Astrocyte of the spinal cord (primary cell): ENCODE data around the gene GPR68.

Experiments
- DNase-seq: peaks from one replicate; pipeline ENCODE4 v3.0.0; 2011; ENCODE audit warnings: low read depth, low spot score
- H3K4me3 ChIP-seq: 2 replicates; pipeline ENCODE4 v1.5.1; 2011; ENCODE audit warnings: low read depth, mild to moderate bottlenecking, low read length, moderate library complexity
- in situ Hi-C: cut with HindIII; loops from 2 replicates; pipeline ENCODE4 v1.10.0; 2017; ENCODE audit warnings: low sequenced_read_pairs
- TF ChIP-seq, protein P1 (sequence below): IDR thresholded peaks from 2 replicates; pipeline ENCODE4 v1.5.1; 2012; ENCODE audit warnings: low read depth, mild to moderate bottlenecking, low read length, inconsistent platforms

The GPR68 gene

DNA sequence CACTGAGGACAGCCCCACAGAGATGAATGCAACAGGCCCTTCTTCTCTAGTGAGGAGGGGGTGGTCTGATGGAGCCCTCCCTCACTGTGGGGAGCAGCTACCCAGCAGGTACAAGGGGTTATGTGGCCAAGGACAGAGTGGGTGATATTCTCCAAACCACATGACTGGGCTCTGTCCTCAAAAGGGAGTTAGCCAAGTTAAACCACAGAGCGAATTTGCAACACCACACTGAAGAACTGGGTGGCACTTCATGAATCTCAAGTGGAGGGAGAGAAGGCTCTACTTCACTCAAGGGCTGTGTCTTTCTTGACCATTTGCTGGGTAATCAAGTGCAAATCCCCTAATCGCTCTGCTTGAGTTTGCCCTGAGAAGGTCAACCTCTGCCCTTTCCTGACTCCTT lies 12.5 kb downstream of the GPR68 start:
- in situ Hi-C loops: no loop called here
- TF ChIP-seq, protein P1, sequence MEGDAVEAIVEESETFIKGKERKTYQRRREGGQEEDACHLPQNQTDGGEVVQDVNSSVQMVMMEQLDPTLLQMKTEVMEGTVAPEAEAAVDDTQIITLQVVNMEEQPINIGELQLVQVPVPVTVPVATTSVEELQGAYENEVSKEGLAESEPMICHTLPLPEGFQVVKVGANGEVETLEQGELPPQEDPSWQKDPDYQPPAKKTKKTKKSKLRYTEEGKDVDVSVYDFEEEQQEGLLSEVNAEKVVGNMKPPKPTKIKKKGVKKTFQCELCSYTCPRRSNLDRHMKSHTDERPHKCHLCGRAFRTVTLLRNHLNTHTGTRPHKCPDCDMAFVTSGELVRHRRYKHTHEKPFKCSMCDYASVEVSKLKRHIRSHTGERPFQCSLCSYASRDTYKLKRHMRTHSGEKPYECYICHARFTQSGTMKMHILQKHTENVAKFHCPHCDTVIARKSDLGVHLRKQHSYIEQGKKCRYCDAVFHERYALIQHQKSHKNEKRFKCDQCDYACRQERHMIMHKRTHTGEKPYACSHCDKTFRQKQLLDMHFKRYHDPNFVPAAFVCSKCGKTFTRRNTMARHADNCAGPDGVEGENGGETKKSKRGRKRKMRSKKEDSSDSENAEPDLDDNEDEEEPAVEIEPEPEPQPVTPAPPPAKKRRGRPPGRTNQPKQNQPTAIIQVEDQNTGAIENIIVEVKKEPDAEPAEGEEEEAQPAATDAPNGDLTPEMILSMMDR: no peak
- no peak for DNase-seq
- no peak overlapping the region for H3K4me3 ChIP-seq

DNA sequence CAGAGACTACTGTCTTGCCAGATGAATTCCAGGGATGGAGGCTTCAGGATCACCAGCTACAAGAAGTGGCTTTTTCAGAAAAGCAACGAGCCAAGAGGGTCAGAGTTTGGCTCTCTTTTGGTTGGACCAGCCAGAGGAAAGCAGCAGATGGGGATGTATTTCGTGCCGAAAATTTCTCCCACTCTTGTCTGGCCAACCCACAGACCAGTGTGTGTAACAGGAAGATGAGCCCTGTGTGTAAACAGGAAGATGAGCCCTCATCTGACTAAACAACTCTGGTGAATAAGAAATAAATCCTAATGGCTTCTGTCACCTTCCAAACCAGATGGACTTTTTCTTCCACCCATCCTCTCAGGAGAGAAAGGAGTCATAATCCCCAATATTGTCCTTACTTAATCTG lies 13.1 kb downstream of the GPR68 start:
- H3K4me3 ChIP-seq: no peak overlapping the region
- in situ Hi-C loops: no loop called here
- DNase-seq: no peak
- TF ChIP-seq, protein P1: no peak

DNA sequence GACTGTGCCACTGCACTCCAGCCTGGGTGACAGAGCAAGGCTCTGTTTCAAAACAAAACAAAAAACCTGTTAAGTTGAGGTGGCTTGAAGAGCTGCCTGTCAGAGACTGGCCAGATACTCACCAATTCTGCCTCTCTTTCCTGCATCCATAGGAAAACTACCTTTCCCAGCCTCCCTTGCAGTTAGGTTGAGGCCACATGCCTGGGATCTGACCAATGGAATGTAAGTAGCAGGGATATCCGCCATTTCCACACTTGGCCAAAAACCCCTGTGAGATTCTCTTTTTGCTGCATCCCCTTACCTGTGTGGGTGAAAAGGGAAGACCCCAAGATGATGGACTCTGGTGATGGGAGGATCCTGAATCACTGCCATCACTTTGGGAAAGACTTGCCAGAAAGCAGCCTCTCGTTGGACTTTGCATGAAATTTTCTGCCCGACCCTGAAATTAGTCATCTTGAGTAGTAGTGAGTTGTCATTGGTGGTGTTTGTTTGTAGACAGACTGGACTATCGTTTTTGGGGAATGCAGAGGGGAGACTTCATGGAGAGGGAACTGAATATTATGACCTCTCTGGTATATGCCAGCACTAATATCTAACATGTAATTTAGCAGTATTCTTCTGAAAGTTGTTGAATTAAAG lies 14.0 kb downstream of the GPR68 start:
- no peak overlapping the region for H3K4me3 ChIP-seq
- DNase-seq: peak; percentile 53
- in situ Hi-C loops: no loop called here
- TF ChIP-seq, protein P1: no peak

DNA sequence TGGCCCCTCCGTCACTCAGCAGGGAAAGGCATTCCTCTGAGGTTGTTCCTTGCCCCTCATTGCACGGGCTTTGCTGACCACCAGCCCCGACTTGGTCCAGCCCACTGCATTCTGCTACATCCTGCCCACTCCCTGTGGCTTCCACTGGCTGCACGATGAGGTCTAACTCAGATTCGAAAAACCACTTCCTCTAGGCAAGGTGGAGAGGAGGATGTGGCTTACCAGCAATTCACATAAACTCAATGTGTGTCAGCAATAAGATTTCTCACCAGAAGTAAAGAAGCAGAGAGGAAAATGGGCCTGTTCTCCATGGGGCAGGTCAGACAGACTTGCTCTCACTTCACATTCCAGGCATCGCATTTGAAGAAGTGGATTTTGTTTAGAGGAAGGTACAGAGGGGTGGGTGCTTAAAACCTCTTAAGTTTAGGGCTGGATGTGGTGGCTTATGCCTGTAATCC lies 14.7 kb downstream of the GPR68 start:
- no peak overlapping the region for H3K4me3 ChIP-seq
- TF ChIP-seq, protein P1: no peak
- peak; percentile 87 for DNase-seq
- in situ Hi-C loops: no loop called here

DNA sequence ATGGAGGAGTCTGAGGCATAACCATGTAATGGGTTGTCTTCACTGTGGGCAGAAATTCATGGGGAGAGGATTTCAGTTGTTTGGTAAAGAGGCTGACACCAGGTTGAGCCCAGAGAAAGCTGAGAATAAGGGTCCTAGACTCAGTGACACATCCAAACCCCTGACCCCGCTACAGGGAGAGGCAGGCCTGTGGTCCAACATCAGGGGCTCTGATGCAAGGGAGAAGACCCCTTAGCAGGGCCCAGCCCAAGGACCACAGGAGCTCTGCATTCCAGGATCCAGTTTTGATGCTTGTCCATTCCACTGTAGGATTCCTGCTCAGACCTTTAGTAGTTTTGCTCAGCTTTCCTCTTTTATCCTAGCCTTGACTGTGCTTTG lies 15.5 kb downstream of the GPR68 start:
- TF ChIP-seq, protein P1: no peak
- H3K4me3 ChIP-seq: no peak overlapping the region
- in situ Hi-C loops: no loop called here
- no peak for DNase-seq

DNA sequence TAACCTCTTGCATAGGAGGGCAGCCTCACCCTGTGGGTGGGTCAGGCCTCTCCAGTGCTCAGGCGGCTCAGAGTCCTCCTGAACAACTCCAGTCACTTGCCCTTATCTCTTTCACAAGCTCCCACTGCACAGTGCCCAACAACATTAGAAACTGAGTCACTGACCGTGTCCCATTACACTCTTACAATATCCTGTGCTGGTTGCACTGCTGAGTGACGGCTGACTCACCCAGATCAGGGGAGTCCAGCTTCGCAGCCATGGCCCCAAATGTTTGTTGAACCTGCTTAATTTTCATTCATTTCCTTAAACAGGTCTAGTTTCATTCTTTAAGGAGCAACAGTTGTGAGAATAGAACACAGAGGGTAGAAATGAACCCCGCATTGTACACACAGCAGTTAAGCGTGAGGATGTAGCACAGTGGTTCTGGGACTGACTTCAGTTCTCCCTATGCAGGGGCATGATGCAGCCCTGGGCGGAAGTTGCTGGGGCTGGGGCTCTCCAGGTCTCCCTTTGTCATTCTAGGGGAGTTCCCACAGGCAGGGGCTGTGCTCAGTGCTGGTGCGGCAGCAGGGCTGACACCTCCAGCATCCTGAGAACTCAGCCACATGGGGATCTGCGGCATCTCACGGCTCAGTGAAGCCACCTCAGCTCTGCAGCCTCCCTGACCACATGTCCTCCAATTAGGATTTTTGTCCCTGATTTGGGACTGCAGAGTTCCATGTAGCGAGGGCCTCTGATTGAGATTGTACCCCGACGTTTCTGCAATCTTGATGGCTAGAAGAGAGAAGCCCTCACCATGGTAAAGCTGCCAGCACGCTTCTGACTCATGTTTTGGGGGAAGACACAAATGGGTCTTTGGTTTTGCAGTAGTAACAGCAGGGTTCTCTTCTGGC lies 16.1 kb downstream of the GPR68 start:
- in situ Hi-C loops: no loop called here
- no peak overlapping the region for H3K4me3 ChIP-seq
- TF ChIP-seq, protein P1: no peak
- peak; percentile 74 for DNase-seq
